ENCODE data around the gene MAN1C1. TPM values are rescaled to one million over a fixed set of nuclear protein-coding genes. Genes with fewer than 3 reads are reported as not detected.
A peak's percentile ranks its signal among the peaks of the same experiment; 100 is the strongest.

Gene MAN1C1
- total RNA-seq, 1 donor from 2014 or later = 64.7 TPM

GRCh38 chr1:25821112-25821476, 204.5 kb downstream of the MAN1C1 start:
- Mint-ChIP-seq H3K36me3 (ENCODE audit: unreplicated experiment) (peaks cover 4% of the 10 kb centered on the region), H3K27ac (ENCODE audit: unreplicated experiment) (peak overlapping the region; percentile 92)
- no peak for DNase-seq (ENCODE audit: extremely low spot score, unreplicated experiment)

GRCh38 chr1:25821630-25822091, 205.1 kb downstream of the MAN1C1 start:
- no peak for DNase-seq (ENCODE audit: extremely low spot score, unreplicated experiment)

More at GRCh38 chr1:25821112-25821476, 204.5 kb downstream of the MAN1C1 start:
- peaks cover 34% of the 10 kb centered on the region for H3K4me1 Mint-ChIP-seq (ENCODE audit: unreplicated experiment)
- H3K9me3 Mint-ChIP-seq (ENCODE audit: unreplicated experiment) = no peaks in the 10 kb centered on the region
- TF ChIP-seq, protein P1, sequence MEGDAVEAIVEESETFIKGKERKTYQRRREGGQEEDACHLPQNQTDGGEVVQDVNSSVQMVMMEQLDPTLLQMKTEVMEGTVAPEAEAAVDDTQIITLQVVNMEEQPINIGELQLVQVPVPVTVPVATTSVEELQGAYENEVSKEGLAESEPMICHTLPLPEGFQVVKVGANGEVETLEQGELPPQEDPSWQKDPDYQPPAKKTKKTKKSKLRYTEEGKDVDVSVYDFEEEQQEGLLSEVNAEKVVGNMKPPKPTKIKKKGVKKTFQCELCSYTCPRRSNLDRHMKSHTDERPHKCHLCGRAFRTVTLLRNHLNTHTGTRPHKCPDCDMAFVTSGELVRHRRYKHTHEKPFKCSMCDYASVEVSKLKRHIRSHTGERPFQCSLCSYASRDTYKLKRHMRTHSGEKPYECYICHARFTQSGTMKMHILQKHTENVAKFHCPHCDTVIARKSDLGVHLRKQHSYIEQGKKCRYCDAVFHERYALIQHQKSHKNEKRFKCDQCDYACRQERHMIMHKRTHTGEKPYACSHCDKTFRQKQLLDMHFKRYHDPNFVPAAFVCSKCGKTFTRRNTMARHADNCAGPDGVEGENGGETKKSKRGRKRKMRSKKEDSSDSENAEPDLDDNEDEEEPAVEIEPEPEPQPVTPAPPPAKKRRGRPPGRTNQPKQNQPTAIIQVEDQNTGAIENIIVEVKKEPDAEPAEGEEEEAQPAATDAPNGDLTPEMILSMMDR (IDR thresholded peaks at IDR 0.05) = no peak
- H3K27me3 Mint-ChIP-seq (ENCODE audit: unreplicated experiment) = no peaks in the 10 kb centered on the region
- peak overlapping the region; percentile 91 for H3K4me3 Mint-ChIP-seq (ENCODE audit: unreplicated experiment)

GRCh38 chr1:25825605-25826004, 209.0 kb downstream of the MAN1C1 start:
- TF ChIP-seq, protein P1 (IDR thresholded peaks at IDR 0.05) = no peak
- Mint-ChIP-seq H3K4me3 (ENCODE audit: unreplicated experiment) (no peak overlapping the region), H3K36me3 (ENCODE audit: unreplicated experiment) (peaks cover 29% of the 10 kb centered on the region), H3K27ac (ENCODE audit: unreplicated experiment) (no peak overlapping the region), H3K27me3 (ENCODE audit: unreplicated experiment) (no peaks in the 10 kb centered on the region), H3K4me1 (ENCODE audit: unreplicated experiment) (peaks cover 17% of the 10 kb centered on the region), H3K9me3 (ENCODE audit: unreplicated experiment) (no peaks in the 10 kb centered on the region)
- DNase-seq (ENCODE audit: extremely low spot score, unreplicated experiment) = no peak

More at GRCh38 chr1:25821630-25822091, 205.1 kb downstream of the MAN1C1 start:
- H3K4me3 Mint-ChIP-seq (ENCODE audit: unreplicated experiment) = peak overlapping the region; percentile 91
- TF ChIP-seq, protein P1 (IDR thresholded peaks at IDR 0.05) = no peak
- no peaks in the 10 kb centered on the region for H3K9me3 Mint-ChIP-seq (ENCODE audit: unreplicated experiment)
- H3K36me3 Mint-ChIP-seq (ENCODE audit: unreplicated experiment) = peaks cover 4% of the 10 kb centered on the region
- peaks cover 34% of the 10 kb centered on the region for H3K4me1 Mint-ChIP-seq (ENCODE audit: unreplicated experiment)
- peak overlapping the region; percentile 92 for H3K27ac Mint-ChIP-seq (ENCODE audit: unreplicated experiment)
- H3K27me3 Mint-ChIP-seq (ENCODE audit: unreplicated experiment) = no peaks in the 10 kb centered on the region

- Mint-ChIP-seq H3K9me3 (ENCODE audit: unreplicated experiment) (no peaks in the 10 kb centered on the region), H3K27ac (ENCODE audit: unreplicated experiment) (no peak overlapping the region), H3K4me1 (ENCODE audit: unreplicated experiment) (peaks cover 7% of the 10 kb centered on the region), H3K4me3 (ENCODE audit: unreplicated experiment) (no peak overlapping the region), H3K27me3 (ENCODE audit: unreplicated experiment) (no peaks in the 10 kb centered on the region), H3K36me3 (ENCODE audit: unreplicated experiment) (peaks cover 36% of the 10 kb centered on the region)
- DNase-seq (ENCODE audit: extremely low spot score, unreplicated experiment) = peak; percentile 66
- TF ChIP-seq, protein P1 (IDR thresholded peaks at IDR 0.05) = no peak
Measured at GRCh38 chr1:25826571-25826970, 210.0 kb downstream of the MAN1C1 start.

DNA sequence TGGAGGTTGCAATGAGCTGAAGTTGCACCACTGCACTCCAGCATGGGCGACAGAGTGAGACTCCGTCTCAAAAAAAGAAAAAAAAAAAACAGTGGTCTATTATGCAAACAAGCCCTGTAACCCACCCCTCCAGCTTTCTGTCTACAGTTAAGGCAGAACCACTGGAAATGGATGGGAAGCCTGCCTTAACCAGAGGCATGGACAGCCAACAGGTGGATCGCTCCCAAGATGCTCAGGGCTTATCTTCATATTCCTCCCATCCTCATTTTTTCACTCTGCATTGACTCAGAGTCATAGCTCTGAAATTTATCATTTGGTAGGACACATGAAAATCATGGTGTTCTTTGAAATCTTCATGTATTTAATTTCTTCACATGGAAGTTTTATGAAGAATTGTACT, 211.9 kb downstream of the MAN1C1 start:
- Mint-ChIP-seq H3K36me3 (ENCODE audit: unreplicated experiment) (peaks cover 45% of the 10 kb centered on the region), H3K4me1 (ENCODE audit: unreplicated experiment) (no peaks in the 10 kb centered on the region), H3K4me3 (ENCODE audit: unreplicated experiment) (no peak overlapping the region), H3K27ac (ENCODE audit: unreplicated experiment) (no peak overlapping the region), H3K9me3 (ENCODE audit: unreplicated experiment) (no peaks in the 10 kb centered on the region), H3K27me3 (ENCODE audit: unreplicated experiment) (no peaks in the 10 kb centered on the region)
- TF ChIP-seq, protein P1 (IDR thresholded peaks at IDR 0.05) = no peak
- DNase-seq (ENCODE audit: extremely low spot score, unreplicated experiment) = no peak

Data from osteocyte (in vitro differentiated cells).